Neural progenitor cell (in vitro differentiated cells): Measurements from ENCODE around the gene POC1A. TPM values are rescaled to one million over a fixed set of nuclear protein-coding genes. Genes with fewer than 3 reads are reported as not detected.

Source experiments
- DNase-seq: peaks from one replicate; pipeline ENCODE4 v3.0.0-alpha.2; 2016; ENCODE audit warnings: low spot score
- H2AFZ ChIP-seq: fragments of 200-600 bp; sonication (generic); replicated peaks from 2 replicates; pipeline ENCODE4 v1.6.1; 2016; ENCODE audit warnings: antibody characterized with exemption
- H3F3A ChIP-seq: fragments of 200-600 bp; sonication (generic); 2 replicates; pipeline ENCODE4 v1.6.1; 2016; ENCODE audit warnings: antibody characterized with exemption, low read depth
- H3K27ac ChIP-seq: fragments of 200-600 bp; sonication (generic); 2 replicates; pipeline ENCODE4 v1.5.1; 2016; ENCODE audit warnings: mild to moderate bottlenecking
- H3K27me3 ChIP-seq: fragments of 200-600 bp; sonication (generic); 2 replicates; pipeline ENCODE4 v1.6.1; 2016; ENCODE audit warnings: mild to moderate bottlenecking, moderate library complexity
- H3K36me3 ChIP-seq: fragments of 200-600 bp; sonication (generic); 2 replicates; pipeline ENCODE4 v1.5.1; 2016
- H3K4me1 ChIP-seq: fragments of 200-600 bp; sonication (generic); 2 replicates; pipeline ENCODE4 v1.6.1; 2016; ENCODE audit warnings: mixed run types
- H3K4me2 ChIP-seq: fragments of 200-600 bp; sonication (generic); 2 replicates; pipeline ENCODE4 v1.6.1; 2016
- H3K4me3 ChIP-seq: fragments of 200-600 bp; sonication (generic); 2 replicates; pipeline ENCODE4 v1.5.1; 2016
- H3K79me2 ChIP-seq: fragments of 200-600 bp; sonication (generic); 2 replicates; pipeline ENCODE4 v1.6.1; 2016; ENCODE audit warnings: low read depth
- H3K9ac ChIP-seq: fragments of 200-600 bp; sonication (generic); 2 replicates; pipeline ENCODE4 v1.6.1; 2016
- H3K9me3 ChIP-seq: fragments of 200-600 bp; sonication (generic); 2 replicates; pipeline ENCODE4 v1.5.1; 2016; ENCODE audit warnings: low read depth
- H4K20me1 ChIP-seq: fragments of 200-600 bp; sonication (generic); 2 replicates; pipeline ENCODE4 v1.6.1; 2016; ENCODE audit warnings: low read depth
- H3K27ac Mint-ChIP-seq: 3 replicates; pipeline ENCODE4 v1.8.0; 2021; ENCODE audit warnings: mixed read lengths
- H3K27me3 Mint-ChIP-seq: 2 replicates; pipeline ENCODE4 v1.8.0; 2022; ENCODE audit warnings: low read depth, mild to moderate bottlenecking, inconsistent platforms, moderate library complexity, mixed read lengths; ENCODE audit not compliant: insufficient read depth
- H3K36me3 Mint-ChIP-seq: 3 replicates; pipeline ENCODE4 v1.8.0; 2021; ENCODE audit warnings: mixed read lengths
- H3K4me1 Mint-ChIP-seq: 3 replicates; pipeline ENCODE4 v1.8.0; 2021; ENCODE audit warnings: mixed read lengths
- H3K4me3 Mint-ChIP-seq: 3 replicates; pipeline ENCODE4 v1.8.0; 2021; ENCODE audit warnings: mild to moderate bottlenecking, moderate library complexity, mixed read lengths
- H3K9me3 Mint-ChIP-seq: 3 replicates; pipeline ENCODE4 v1.8.0; 2020; ENCODE audit warnings: mixed read lengths
- CTCF ChIP-seq: fragments of 200-600 bp; sonication (generic); IDR thresholded peaks from 2 replicates; pipeline ENCODE4 v1.5.1; 2017; ENCODE audit warnings: antibody characterized with exemption, mild to moderate bottlenecking
- EZH2 ChIP-seq: fragments of 200-600 bp; sonication (generic); IDR thresholded peaks from 2 replicates; pipeline ENCODE4 v1.6.1; 2017; ENCODE audit warnings: antibody characterized with exemption, mild to moderate bottlenecking, moderate library complexity
- EZH2phosphoT487 ChIP-seq: fragments of 200-600 bp; sonication (generic); IDR thresholded peaks from 2 replicates; pipeline ENCODE4 v1.6.1; 2017; ENCODE audit warnings: antibody characterized with exemption
- total RNA-seq: library from RNA; depleted of rRNA; stranded (reverse); fragments of >200 nt; gene quantifications from 2 replicates; pipeline ENCODE4 v1.2.3, GENCODE V29; 2015; ENCODE audit warnings: low replicate concordance

POC1A gene
- total RNA-seq, 1 donor from 2014 or later = 10.3 TPM

GRCh38 chr3:52176951-52177700 lies 22.9 kb upstream of the POC1A start:
- no peak overlapping the region for H3K27ac ChIP-seq
- no peaks in the 10 kb centered on the region for H4K20me1 ChIP-seq
- no peak overlapping the region for H3K4me3 ChIP-seq
- H3K36me3 ChIP-seq = no peaks in the 10 kb centered on the region
- H3K4me2 ChIP-seq = no peak overlapping the region
- no peaks in the 10 kb centered on the region for H3K9me3 ChIP-seq
- H3K4me1 Mint-ChIP-seq = peaks cover 12% of the 10 kb centered on the region
- H3K27me3 ChIP-seq = no peaks in the 10 kb centered on the region
- peak overlapping the region; percentile 42 for H3K27ac Mint-ChIP-seq
- no peak overlapping the region for H3K4me3 Mint-ChIP-seq
- TF ChIP-seq EZH2 (no peak), CTCF (no peak), EZH2phosphoT487 (no peak)
- DNase-seq = no peak
- H3K27me3 Mint-ChIP-seq = peaks cover 12% of the 10 kb centered on the region
- H3K79me2 ChIP-seq = no peaks in the 10 kb centered on the region
- no peaks in the 10 kb centered on the region for H3K36me3 Mint-ChIP-seq
- H3F3A ChIP-seq = no peaks in the 10 kb centered on the region
- no peak overlapping the region for H2AFZ ChIP-seq
- H3K9ac ChIP-seq = no peak overlapping the region
- no peaks in the 10 kb centered on the region for H3K4me1 ChIP-seq
- H3K9me3 Mint-ChIP-seq = no peaks in the 10 kb centered on the region

- no peaks in the 10 kb centered on the region for H3K79me2 ChIP-seq
- no peak overlapping the region for H3K4me2 ChIP-seq
- H3K4me1 ChIP-seq = no peaks in the 10 kb centered on the region
- H3K36me3 ChIP-seq = no peaks in the 10 kb centered on the region
- no peak for DNase-seq
- H3K9ac ChIP-seq = no peak overlapping the region
- no peaks in the 10 kb centered on the region for H4K20me1 ChIP-seq
- Mint-ChIP-seq H3K27me3 (peaks cover 10% of the 10 kb centered on the region), H3K4me3 (no peak overlapping the region), H3K27ac (peak overlapping the region; percentile 80), H3K36me3 (no peaks in the 10 kb centered on the region), H3K4me1 (peaks cover 16% of the 10 kb centered on the region), H3K9me3 (no peaks in the 10 kb centered on the region)
- H3K27me3 ChIP-seq = no peaks in the 10 kb centered on the region
- TF ChIP-seq EZH2phosphoT487 = no peak
- TF ChIP-seq EZH2 = no peak
- TF ChIP-seq CTCF = no peak
- no peaks in the 10 kb centered on the region for H3K9me3 ChIP-seq
- no peaks in the 10 kb centered on the region for H3F3A ChIP-seq
- H3K27ac ChIP-seq = no peak overlapping the region
- no peak overlapping the region for H3K4me3 ChIP-seq
- no peak overlapping the region for H2AFZ ChIP-seq
Observed at GRCh38 chr3:52176180-52176752, 22.0 kb upstream of the POC1A start.

- no peaks in the 10 kb centered on the region for H3K9me3 Mint-ChIP-seq
- Histone ChIP-seq H3K9me3 (no peaks in the 10 kb centered on the region), H3K27me3 (no peaks in the 10 kb centered on the region), H3K9ac (no peak overlapping the region), H3K4me2 (no peak overlapping the region), H4K20me1 (no peaks in the 10 kb centered on the region), H3K36me3 (no peaks in the 10 kb centered on the region), H3K4me1 (no peaks in the 10 kb centered on the region), H3F3A (no peaks in the 10 kb centered on the region), H3K4me3 (no peak overlapping the region), H3K79me2 (no peaks in the 10 kb centered on the region), H3K27ac (no peak overlapping the region), H2AFZ (no peak overlapping the region)
- H3K36me3 Mint-ChIP-seq = no peaks in the 10 kb centered on the region
- TF ChIP-seq EZH2phosphoT487 = no peak
- no peak for TF ChIP-seq CTCF
- no peak for TF ChIP-seq EZH2
- DNase-seq = no peak
- peaks cover 7% of the 10 kb centered on the region for H3K27me3 Mint-ChIP-seq
- H3K4me3 Mint-ChIP-seq = no peak overlapping the region
- peak overlapping the region; percentile 39 for H3K27ac Mint-ChIP-seq
- H3K4me1 Mint-ChIP-seq = peaks cover 16% of the 10 kb centered on the region
Observed at GRCh38 chr3:52175416-52176179, 21.4 kb upstream of the POC1A start.
